OCI-LY7 (cell line): ENCODE measurements around the gene PRKCA. TPM values are rescaled to one million over a fixed set of nuclear protein-coding genes. Genes with fewer than 3 reads are reported as not detected.

Experiments used
- BruUV-seq: library from RNA; stranded (reverse); fragments of 400-500 nt; replicated peaks from 2 replicates; lab custom pipeline; 2021; lab: Mats Ljungman, UMichigan
- CTCF ChIA-PET: fragments of 300-600 bp; sonication (Branson Sonifier 250); formaldehyde crosslinking; loops from one replicate; lab custom pipeline; 2022; ENCODE audit warnings: antibody characterized with exemption; ENCODE audit not compliant: unreplicated experiment; lab: Charles Lee
- POLR2A ChIA-PET: fragments of 300-600 bp; sonication (Branson Sonifier 250); formaldehyde crosslinking; loops from one replicate; lab custom pipeline; 2022; ENCODE audit warnings: antibody characterized with exemption; lab: Charles Lee
- DNase-seq: peaks from one replicate; pipeline ENCODE4 v3.0.0-alpha.2; 2015; ENCODE audit warnings: low spot score
- H2AFZ ChIP-seq: fragments of 200-600 bp; sonication (generic), shearing (Covaris generic); 2 replicates; pipeline ENCODE4 v1.6.1; 2014; ENCODE audit warnings: mild to moderate bottlenecking, antibody characterized with exemption, low read length, moderate library complexity
- H3K27ac ChIP-seq: fragments of 200-600 bp; sonication (generic); 2 replicates; pipeline ENCODE4 v1.5.1; 2014; ENCODE audit warnings: mixed run types, low read depth, mild to moderate bottlenecking, moderate library complexity, low read length, inconsistent platforms; ENCODE audit not compliant: poor library complexity, severe bottlenecking
- H3K36me3 ChIP-seq: fragments of 200-600 bp; sonication (generic); 2 replicates; pipeline ENCODE4 v1.6.1; 2014; ENCODE audit warnings: mild to moderate bottlenecking, antibody characterized with exemption, low read length, moderate library complexity, mixed read lengths; ENCODE audit not compliant: insufficient read depth
- H3K4me1 ChIP-seq: fragments of 200-600 bp; sonication (generic); 2 replicates; pipeline ENCODE4 v1.5.1; 2014; ENCODE audit warnings: mild to moderate bottlenecking, low read length; ENCODE audit not compliant: insufficient read depth, poor library complexity, severe bottlenecking
- H3K4me2 ChIP-seq: fragments of 200-600 bp; sonication (generic); 2 replicates; pipeline ENCODE4 v1.6.1; 2014; ENCODE audit warnings: mild to moderate bottlenecking, low read length
- H3K4me3 ChIP-seq: fragments of 200-600 bp; sonication (generic); 2 replicates; pipeline ENCODE4 v1.5.1; 2014; ENCODE audit warnings: mild to moderate bottlenecking, low read depth, low read length; ENCODE audit not compliant: poor library complexity, severe bottlenecking
- H3K79me2 ChIP-seq: fragments of 200-600 bp; sonication (generic); 2 replicates; pipeline ENCODE4 v1.6.1; 2016; ENCODE audit warnings: low read depth, mild to moderate bottlenecking, low read length, moderate library complexity, mixed read lengths; ENCODE audit not compliant: insufficient read depth
- H3K9me2 ChIP-seq: fragments of 200-600 bp; sonication (generic); 2 replicates; pipeline ENCODE4 v1.6.1; 2016; ENCODE audit warnings: mild to moderate bottlenecking, low read length, mixed read lengths; ENCODE audit not compliant: insufficient read depth
- H3K9me3 ChIP-seq: fragments of 200-600 bp; sonication (generic); 2 replicates; pipeline ENCODE4 v1.6.1; 2014; ENCODE audit warnings: mild to moderate bottlenecking, mixed run types, low read length, mixed read lengths
- H4K20me1 ChIP-seq: fragments of 200-600 bp; sonication (generic); 2 replicates; pipeline ENCODE4 v1.6.1; 2014; ENCODE audit warnings: mild to moderate bottlenecking, antibody characterized with exemption, low read length, moderate library complexity, mixed read lengths; ENCODE audit not compliant: insufficient read depth
- CTCF ChIP-seq: fragments of 200-600 bp; sonication (generic); conservative IDR thresholded peaks from 2 replicates; pipeline ENCODE4 v1.5.1; 2014; ENCODE audit warnings: mild to moderate bottlenecking, antibody characterized with exemption, low read length, moderate library complexity, mixed read lengths
- EZH2phosphoT487 ChIP-seq: fragments of 200-600 bp; sonication (generic); IDR thresholded peaks from 2 replicates; pipeline ENCODE4 v1.6.1; 2018; ENCODE audit warnings: low read depth, borderline replicate concordance, mild to moderate bottlenecking, mixed run types, antibody characterized with exemption, low read length, moderate library complexity, mixed read lengths
- intact Hi-C: fragments of 100-400 bp; cut with micrococcal nuclease; formaldehyde crosslinking; loops from one replicate; pipeline ENCODE4 v1.10.0; 2022; ENCODE audit not compliant: unreplicated experiment
- total RNA-seq, 2 experiments: library from RNA; depleted of rRNA in 1 of 2; stranded (reverse); fragments of >200 nt in 1 of 2; shearing (Covaris generic) in 1 of 2; gene quantifications; 2 replicates each; pipeline ENCODE4 v1.2.3, GENCODE V29; 2014 to 2022

Gene PRKCA
- total RNA-seq, 2 experiments from 2014 or later = 6.6 to 32.1 TPM

GRCh38 chr17:66702106-66702936 lies 399.9 kb downstream of the PRKCA start:
- ChIA-PET CTCF (no interaction called here), POLR2A (no interaction called here)
- no peak overlapping the region for H3K4me3 ChIP-seq
- no peak for DNase-seq
- H3K79me2 ChIP-seq = no peaks in the 10 kb centered on the region
- H3K4me1 ChIP-seq = peaks cover 35% of the 10 kb centered on the region
- BruUV-seq = no TSS peak
- H3K36me3 ChIP-seq = no peaks in the 10 kb centered on the region
- no peak overlapping the region for H3K27ac ChIP-seq
- intact Hi-C loops = loop anchor here (10.0 kb wide), 1 partner anchor 258 kb away; no protein-coding TSS in a partner anchor
- no peaks in the 10 kb centered on the region for H3K9me2 ChIP-seq
- TF ChIP-seq CTCF (no peak), EZH2phosphoT487 (no peak)
- no peaks in the 10 kb centered on the region for H4K20me1 ChIP-seq
- no peak overlapping the region for H2AFZ ChIP-seq
- H3K4me2 ChIP-seq = no peak overlapping the region
- H3K9me3 ChIP-seq = no peaks in the 10 kb centered on the region

- Histone ChIP-seq H3K27ac (peak overlapping the region; percentile 78), H3K9me3 (no peaks in the 10 kb centered on the region), H4K20me1 (no peaks in the 10 kb centered on the region), H3K4me2 (peak overlapping the region; percentile 60), H2AFZ (peak overlapping the region; percentile 71; the same call in 1 of the 2 replicates), H3K9me2 (no peaks in the 10 kb centered on the region), H3K79me2 (no peaks in the 10 kb centered on the region), H3K36me3 (no peaks in the 10 kb centered on the region), H3K4me3 (peak overlapping the region; percentile 23), H3K4me1 (peaks cover 37% of the 10 kb centered on the region)
- TF ChIP-seq EZH2phosphoT487 = no peak
- TF ChIP-seq CTCF = no peak
- BruUV-seq = no TSS peak
- peak; percentile 27 for DNase-seq
- CTCF ChIA-PET = interaction anchor here (1.1 kb wide), 1 partner anchor 164 kb away, joined by 3 read pairs; no protein-coding TSS in a partner anchor
- intact Hi-C loops = loop anchor here (10.0 kb wide), 1 partner anchor 260 kb away; no protein-coding TSS in a partner anchor
- POLR2A ChIA-PET = interaction anchor here (0.6 to 3.5 kb wide), 9 partner anchors 10 to 762 kb away, joined by 3 to 15 read pairs (median 4); no protein-coding TSS in a partner anchor
Measured at GRCh38 chr17:66704858-66705520, 402.6 kb downstream of the PRKCA start.
